Lower lobe of right lung (tissue), 2 donors: ENCODE data around the gene ZNF22. TPM values are rescaled to one million over a fixed set of nuclear protein-coding genes. Genes with fewer than 3 reads are reported as not detected.
"Not testable (repeated sequence)": the region's sequence is repeated elsewhere in the genome, so short reads cannot be mapped to it uniquely, and the experiment has no call there.

Experiments used
- ATAC-seq, 2 donors: fragments of 200-7000 bp; cut with Tn5 transposase; one replicate each; pipeline ENCODE4 v1.9.1; 2020 to 2022; ENCODE audit warnings: mild to moderate bottlenecking in 2 of 2, moderate library complexity in 2 of 2
- DNase-seq: peaks from one replicate; pipeline ENCODE4 v3.0.0-alpha.2; 2020
- H3K27ac ChIP-seq: fragments of 200-600 bp; one replicate; pipeline ENCODE4 v1.8.0; 2022
- H3K27me3 ChIP-seq: fragments of 200-600 bp; one replicate; pipeline ENCODE4 v1.8.0; 2022; ENCODE audit warnings: low read depth
- H3K36me3 ChIP-seq: fragments of 200-600 bp; one replicate; pipeline ENCODE4 v1.8.0; 2022; ENCODE audit warnings: mild to moderate bottlenecking
- H3K4me1 ChIP-seq: fragments of 200-600 bp; one replicate; pipeline ENCODE4 v1.8.0; 2022
- H3K4me3 ChIP-seq: fragments of 200-600 bp; one replicate; pipeline ENCODE4 v1.8.0; 2022; ENCODE audit warnings: mild to moderate bottlenecking
- H3K9me3 ChIP-seq: fragments of 200-600 bp; one replicate; pipeline ENCODE4 v1.8.0; 2022
- CTCF ChIP-seq: fragments of 200-600 bp; IDR thresholded peaks from one replicate; pipeline ENCODE4 v1.8.0; 2022; ENCODE audit warnings: antibody characterized with exemption, mild to moderate bottlenecking
- intact Hi-C: fragments of 100-400 bp; cut with DNase I; formaldehyde crosslinking; loops from one replicate; pipeline ENCODE4 v1.11.0; 2022
- total RNA-seq: library from RNA; stranded (reverse); fragmentation: NEBNext Ultra II Directional; extraction: Animal tissue kit (Norgen Biotek cat#: 25700); gene quantifications from one replicate; pipeline ENCODE4 v1.2.1, GENCODE V29; 2021
- donor health status: DM: no; HTN: yes; CAD: no; lungs with severe emphysema.

The ZNF22 gene
- total RNA-seq, 1 donor from 2014 or later: 22.1 TPM

GRCh38 chr10:45006276-45007030, 5.7 kb downstream of the ZNF22 start:
- ATAC-seq (no peak), DNase-seq (no peak)
- Histone ChIP-seq H3K4me1 (peaks cover 24% of the 10 kb centered on the region), H3K9me3 (no peaks in the 10 kb centered on the region), H3K27ac (no peak overlapping the region), H3K27me3 (no peaks in the 10 kb centered on the region), H3K4me3 (no peak overlapping the region), H3K36me3 (peaks cover 23% of the 10 kb centered on the region)
- TF ChIP-seq CTCF: no peak
- intact Hi-C loops: no loop called here

DNA sequence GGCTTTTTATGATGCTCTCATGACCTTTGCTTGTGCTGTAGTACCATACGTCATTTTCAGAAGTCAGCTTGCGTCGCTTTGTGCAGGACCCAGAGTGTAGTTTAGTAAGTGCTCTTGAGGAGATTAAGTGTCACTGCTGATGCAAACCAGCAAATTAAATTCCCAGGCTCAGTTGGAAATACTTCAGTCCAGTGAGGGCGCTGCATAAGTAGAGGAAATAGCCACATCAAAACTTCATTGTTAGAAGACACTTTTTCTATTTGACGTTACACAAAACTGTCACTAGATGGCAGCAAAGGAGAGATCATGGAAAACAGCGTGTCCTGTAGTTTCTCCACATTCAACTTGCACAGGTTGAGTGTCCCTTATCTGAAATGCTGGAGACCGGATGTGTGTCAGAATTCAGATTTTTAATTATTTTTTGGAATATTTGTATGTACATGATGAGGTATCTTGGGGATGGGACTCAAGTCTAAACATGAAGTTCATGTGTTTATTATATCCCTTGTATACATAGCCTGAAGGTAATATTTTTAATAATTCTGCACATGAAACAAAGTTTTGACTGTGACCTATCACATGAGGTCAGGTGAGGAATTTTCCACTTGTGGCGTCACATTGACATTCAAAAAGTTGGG, 7.9 kb downstream of the ZNF22 start:
- TF ChIP-seq CTCF: peak; percentile 83
- no peaks in the 10 kb centered on the region for H3K9me3 ChIP-seq
- no peak for DNase-seq
- peak; percentile 97 for ATAC-seq
- intact Hi-C loops: no loop called here
- peaks cover 18% of the 10 kb centered on the region for H3K36me3 ChIP-seq
- H3K27me3 ChIP-seq: no peaks in the 10 kb centered on the region
- no peak overlapping the region for H3K27ac ChIP-seq
- H3K4me3 ChIP-seq: no peak overlapping the region
- peaks cover 10% of the 10 kb centered on the region for H3K4me1 ChIP-seq

- H3K4me1 ChIP-seq, H3K4me3 ChIP-seq, H3K27ac ChIP-seq, DNase-seq, H3K9me3 ChIP-seq, intact Hi-C loops, ATAC-seq, H3K27me3 ChIP-seq, H3K36me3 ChIP-seq: not testable (repeated sequence)
Observed at GRCh38 chr10:45014557-45014956, 13.8 kb downstream of the ZNF22 start.

DNA sequence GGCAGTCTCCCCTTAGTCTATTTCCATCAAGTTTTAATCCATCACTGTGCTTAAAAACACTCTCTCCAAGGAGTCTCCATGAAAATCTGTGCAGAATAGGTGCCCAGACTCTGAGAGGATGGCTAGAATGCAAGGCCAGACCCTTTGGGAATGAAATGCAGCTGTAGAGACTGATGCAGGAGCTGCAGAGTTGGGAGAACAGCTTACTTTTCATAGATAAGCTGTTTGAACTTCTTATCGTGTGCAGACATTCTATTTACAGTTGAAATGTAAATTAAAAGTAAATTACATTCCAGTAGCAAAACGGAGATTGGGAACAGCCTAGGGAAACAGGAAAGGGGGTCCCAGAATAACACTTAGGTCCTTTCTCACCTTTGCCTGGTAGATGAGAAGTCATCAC, 14.9 kb downstream of the ZNF22 start:
- Histone ChIP-seq H3K4me1 (no peaks in the 10 kb centered on the region), H3K27ac (no peak overlapping the region), H3K36me3 (no peaks in the 10 kb centered on the region), H3K27me3 (no peaks in the 10 kb centered on the region), H3K4me3 (no peak overlapping the region), H3K9me3 (no peaks in the 10 kb centered on the region)
- intact Hi-C loops: no loop called here
- ATAC-seq: no peak
- DNase-seq: no peak
- no peak for TF ChIP-seq CTCF

- intact Hi-C loops: no loop called here
- ATAC-seq (no peak), DNase-seq (no peak)
- H3K36me3 ChIP-seq: no peaks in the 10 kb centered on the region
- H3K4me3 ChIP-seq: no peak overlapping the region
- H3K4me1 ChIP-seq: no peaks in the 10 kb centered on the region
- no peaks in the 10 kb centered on the region for H3K27me3 ChIP-seq
- no peak for TF ChIP-seq CTCF
- H3K27ac ChIP-seq: no peak overlapping the region
- peaks cover 5% of the 10 kb centered on the region for H3K9me3 ChIP-seq
Observed at GRCh38 chr10:45023426-45023825, 22.7 kb downstream of the ZNF22 start.

- DNase-seq: no peak
- intact Hi-C loops: no loop called here
- ATAC-seq: no peak
- no peaks in the 10 kb centered on the region for H3K27me3 ChIP-seq
- H3K27ac ChIP-seq: no peak overlapping the region
- no peaks in the 10 kb centered on the region for H3K36me3 ChIP-seq
- no peak overlapping the region for H3K4me3 ChIP-seq
- H3K9me3 ChIP-seq: no peaks in the 10 kb centered on the region
- H3K4me1 ChIP-seq: no peaks in the 10 kb centered on the region
- TF ChIP-seq CTCF: no peak
Observed at GRCh38 chr10:45034301-45034700, 33.6 kb downstream of the ZNF22 start.
